MCF 10A (cell line): ENCODE measurements around the gene DNM2. TPM values are rescaled to one million over a fixed set of nuclear protein-coding genes. Genes with fewer than 3 reads are reported as not detected.

Source experiments
- BruUV-seq: library from RNA; stranded (reverse); fragments of 400-500 nt; replicated peaks from 2 replicates; lab custom pipeline; 2021; lab: Mats Ljungman, UMichigan
- CTCF ChIA-PET: fragments of 300-600 bp; sonication (Branson Sonifier 250); formaldehyde crosslinking; extraction: SDS; loops from one replicate; lab custom pipeline; 2021; ENCODE audit warnings: antibody characterized with exemption, inconsistent platforms; lab: Yijun Ruan, JAX
- POLR2A ChIA-PET: fragments of 300-600, 350-650 bp; sonication (Branson Sonifier 250); formaldehyde crosslinking; extraction: SDS; loops from one replicate; lab custom pipeline; 2020; ENCODE audit warnings: antibody characterized with exemption, inconsistent platforms; lab: Yijun Ruan, JAX
- DNase-seq: peaks from one replicate; pipeline ENCODE4 v3.0.0-alpha.2; 2018; ENCODE audit not compliant: unreplicated experiment
- H3K27ac Mint-ChIP-seq: one replicate; pipeline ENCODE4 v1.8.0; 2022; ENCODE audit warnings: mild to moderate bottlenecking, low read depth, mixed read lengths; ENCODE audit not compliant: unreplicated experiment
- H3K27me3 Mint-ChIP-seq: one replicate; pipeline ENCODE4 v1.8.0; 2022; ENCODE audit warnings: mixed read lengths; ENCODE audit not compliant: insufficient read depth, unreplicated experiment
- H3K36me3 Mint-ChIP-seq: one replicate; pipeline ENCODE4 v1.8.0; 2022; ENCODE audit warnings: mild to moderate bottlenecking, moderate library complexity, mixed read lengths; ENCODE audit not compliant: insufficient read depth, unreplicated experiment
- H3K4me1 Mint-ChIP-seq: one replicate; pipeline ENCODE4 v1.8.0; 2022; ENCODE audit warnings: mixed read lengths; ENCODE audit not compliant: insufficient read depth, unreplicated experiment
- H3K4me3 Mint-ChIP-seq: one replicate; pipeline ENCODE4 v1.8.0; 2022; ENCODE audit warnings: mild to moderate bottlenecking, moderate library complexity, mixed read lengths; ENCODE audit not compliant: unreplicated experiment
- H3K9me3 Mint-ChIP-seq: one replicate; pipeline ENCODE4 v1.8.0; 2022; ENCODE audit warnings: mixed read lengths; ENCODE audit not compliant: unreplicated experiment
- intact Hi-C: fragments of 100-400 bp; cut with micrococcal nuclease; formaldehyde crosslinking; loops from 2 replicates; pipeline ENCODE4 v1.14.1; 2022
- total RNA-seq: library from RNA; stranded (reverse); gene quantifications from 2 replicates; pipeline ENCODE4 v1.2.3, GENCODE V29; 2022
- TF ChIP-seq, protein P1 (sequence below): fragments of 200-600 bp; IDR thresholded peaks from one replicate; pipeline ENCODE4 v1.8.0; 2022; ENCODE audit warnings: antibody characterized with exemption, mild to moderate bottlenecking; ENCODE audit not compliant: unreplicated experiment

DNM2 gene
- total RNA-seq, 1 experiment from 2014 or later: 114 TPM

- peaks cover 11% of the 10 kb centered on the region for H3K4me1 Mint-ChIP-seq
- intact Hi-C loops: loop anchor here (10.0 kb wide), 1 partner anchor 217 kb away; no protein-coding TSS in a partner anchor
- TF ChIP-seq, protein P1, sequence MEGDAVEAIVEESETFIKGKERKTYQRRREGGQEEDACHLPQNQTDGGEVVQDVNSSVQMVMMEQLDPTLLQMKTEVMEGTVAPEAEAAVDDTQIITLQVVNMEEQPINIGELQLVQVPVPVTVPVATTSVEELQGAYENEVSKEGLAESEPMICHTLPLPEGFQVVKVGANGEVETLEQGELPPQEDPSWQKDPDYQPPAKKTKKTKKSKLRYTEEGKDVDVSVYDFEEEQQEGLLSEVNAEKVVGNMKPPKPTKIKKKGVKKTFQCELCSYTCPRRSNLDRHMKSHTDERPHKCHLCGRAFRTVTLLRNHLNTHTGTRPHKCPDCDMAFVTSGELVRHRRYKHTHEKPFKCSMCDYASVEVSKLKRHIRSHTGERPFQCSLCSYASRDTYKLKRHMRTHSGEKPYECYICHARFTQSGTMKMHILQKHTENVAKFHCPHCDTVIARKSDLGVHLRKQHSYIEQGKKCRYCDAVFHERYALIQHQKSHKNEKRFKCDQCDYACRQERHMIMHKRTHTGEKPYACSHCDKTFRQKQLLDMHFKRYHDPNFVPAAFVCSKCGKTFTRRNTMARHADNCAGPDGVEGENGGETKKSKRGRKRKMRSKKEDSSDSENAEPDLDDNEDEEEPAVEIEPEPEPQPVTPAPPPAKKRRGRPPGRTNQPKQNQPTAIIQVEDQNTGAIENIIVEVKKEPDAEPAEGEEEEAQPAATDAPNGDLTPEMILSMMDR: no peak
- H3K27me3 Mint-ChIP-seq: no peaks in the 10 kb centered on the region
- ChIA-PET POLR2A (interaction anchor here (1.0 kb wide), 1 partner anchor 405 kb away, joined by 3 read pairs; the partner anchor contains the start of gene ICAM4), CTCF (interaction anchor here (0.5 to 1.2 kb wide), 4 partner anchors 20 to 268 kb away, joined by 3 read pairs; no protein-coding TSS in a partner anchor)
- BruUV-seq: TSS peak; percentile 1
- no peaks in the 10 kb centered on the region for H3K9me3 Mint-ChIP-seq
- DNase-seq: no peak
- no peak overlapping the region for H3K27ac Mint-ChIP-seq
- H3K4me3 Mint-ChIP-seq: no peak overlapping the region
- peaks cover 65% of the 10 kb centered on the region for H3K36me3 Mint-ChIP-seq
Observed at GRCh38 chr19:10691883-10692282, 26.0 kb upstream of the DNM2 start.

GRCh38 chr19:10692673-10693264, 25.1 kb upstream of the DNM2 start:
- TF ChIP-seq, protein P1: no peak

DNA sequence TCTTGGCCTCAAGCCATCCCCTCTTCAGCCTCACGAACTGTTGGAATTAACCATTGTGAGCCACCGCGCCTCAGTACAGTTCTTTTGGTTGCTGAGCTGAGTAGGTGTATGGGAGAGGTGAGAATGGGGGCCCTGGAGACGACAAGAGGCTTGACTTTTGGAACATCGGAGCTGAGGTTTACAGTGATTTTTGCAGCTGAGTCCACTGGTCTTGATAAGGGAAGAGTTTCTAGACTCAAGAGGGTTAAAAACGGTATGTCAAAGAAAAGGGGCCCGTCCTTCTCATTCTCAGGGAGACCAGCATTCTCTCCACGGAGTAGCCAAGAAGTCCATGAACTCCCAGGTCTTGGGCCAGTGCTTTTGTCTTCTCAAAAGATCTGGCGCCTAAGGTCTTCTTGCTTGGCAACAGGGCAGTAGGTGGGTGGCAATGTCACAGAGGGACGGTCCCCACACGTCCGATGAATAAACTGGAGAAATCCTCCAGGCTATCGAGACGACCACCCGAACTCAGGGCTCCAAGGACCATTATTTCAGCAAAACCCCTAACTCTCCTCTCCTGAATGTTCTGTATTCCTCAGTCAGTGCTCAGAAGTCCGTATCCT, 23.1 kb upstream of the DNM2 start:
- CTCF ChIA-PET: interaction anchor here (1.3 kb wide), 1 partner anchor 212 kb away, joined by 5 read pairs; no protein-coding TSS in a partner anchor

More at GRCh38 chr19:10692673-10693264, 25.1 kb upstream of the DNM2 start:
- H3K9me3 Mint-ChIP-seq: no peaks in the 10 kb centered on the region
- intact Hi-C loops: loop anchor here (10.0 kb wide), 1 partner anchor 218 kb away; no protein-coding TSS in a partner anchor
- H3K4me3 Mint-ChIP-seq: no peak overlapping the region
- no peak overlapping the region for H3K27ac Mint-ChIP-seq
- POLR2A ChIA-PET: interaction anchor here (1.0 to 1.7 kb wide), 3 partner anchors 37 to 406 kb away, joined by 3 to 6 read pairs (median 5); partner anchors contain the start of gene ICAM4
- H3K36me3 Mint-ChIP-seq: peaks cover 56% of the 10 kb centered on the region
- CTCF ChIA-PET: interaction anchor here (0.5 to 1.2 kb wide), 5 partner anchors 21 to 269 kb away, joined by 3 to 4 read pairs (median 3); no protein-coding TSS in a partner anchor
- no peak for DNase-seq
- H3K4me1 Mint-ChIP-seq: peaks cover 11% of the 10 kb centered on the region
- no peaks in the 10 kb centered on the region for H3K27me3 Mint-ChIP-seq
- BruUV-seq: no TSS peak

More for the DNA sequence above, 23.1 kb upstream of the DNM2 start:
- no peak for DNase-seq
- TSS peak; percentile 3 for BruUV-seq
- TF ChIP-seq, protein P1: no peak
- no peaks in the 10 kb centered on the region for H3K27me3 Mint-ChIP-seq
- peaks cover 11% of the 10 kb centered on the region for H3K4me1 Mint-ChIP-seq
- H3K36me3 Mint-ChIP-seq: peaks cover 36% of the 10 kb centered on the region
- intact Hi-C loops: loop anchor here (2.0 to 10.0 kb wide), 2 partner anchors 42 to 220 kb away; no protein-coding TSS in a partner anchor
- POLR2A ChIA-PET: interaction anchor here (0.7 to 1.9 kb wide), 3 partner anchors 18 to 40 kb away, joined by 3 to 9 read pairs (median 5); partner anchors contain the start of gene DNM2
- no peak overlapping the region for H3K27ac Mint-ChIP-seq
- H3K9me3 Mint-ChIP-seq: no peaks in the 10 kb centered on the region
- no peak overlapping the region for H3K4me3 Mint-ChIP-seq
